GM12874 (cell line): ENCODE data around the gene PCBP3.

Source experiments
- TF ChIP-seq, protein P1 (sequence below): IDR thresholded peaks from 2 replicates; pipeline ENCODE4 v1.5.1; 2011; ENCODE audit warnings: low read depth, mild to moderate bottlenecking, control low read depth, low read length, moderate library complexity; ENCODE audit not compliant: insufficient read depth

The PCBP3 gene

DNA sequence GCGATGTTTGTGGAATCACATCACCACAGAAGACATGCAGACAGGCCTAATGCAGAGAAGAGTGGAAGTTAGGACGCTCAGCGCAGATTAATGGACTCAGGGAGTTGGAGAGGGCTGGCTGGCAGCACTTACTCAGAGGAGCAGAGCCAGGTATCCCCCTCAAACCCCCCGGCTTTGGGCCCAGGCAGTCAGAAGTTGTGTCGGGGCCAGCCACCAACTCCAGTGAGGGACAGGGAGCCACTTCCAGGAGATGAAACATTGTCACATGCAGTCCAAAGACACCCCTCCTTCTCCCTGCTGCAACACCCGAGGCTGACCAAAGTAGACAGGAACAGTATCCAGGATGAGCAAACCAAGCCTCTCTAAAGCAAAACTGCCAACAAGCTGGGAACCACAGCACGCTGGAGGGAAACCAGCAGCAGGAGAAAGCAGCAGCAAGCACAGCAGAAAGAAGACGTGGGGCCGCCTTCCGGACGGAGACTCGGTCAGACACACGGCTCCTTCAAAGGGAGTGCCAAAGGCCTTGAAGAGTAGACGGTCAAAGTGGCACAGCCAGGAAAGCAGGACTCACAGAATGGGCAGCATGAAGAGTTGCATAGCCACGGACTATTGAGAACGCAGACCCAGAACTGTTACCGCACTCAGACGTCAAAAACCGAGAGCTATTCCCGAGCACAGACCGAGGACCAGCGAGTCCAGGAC, 149.3 kb downstream of the PCBP3 start:
- TF ChIP-seq, protein P1, sequence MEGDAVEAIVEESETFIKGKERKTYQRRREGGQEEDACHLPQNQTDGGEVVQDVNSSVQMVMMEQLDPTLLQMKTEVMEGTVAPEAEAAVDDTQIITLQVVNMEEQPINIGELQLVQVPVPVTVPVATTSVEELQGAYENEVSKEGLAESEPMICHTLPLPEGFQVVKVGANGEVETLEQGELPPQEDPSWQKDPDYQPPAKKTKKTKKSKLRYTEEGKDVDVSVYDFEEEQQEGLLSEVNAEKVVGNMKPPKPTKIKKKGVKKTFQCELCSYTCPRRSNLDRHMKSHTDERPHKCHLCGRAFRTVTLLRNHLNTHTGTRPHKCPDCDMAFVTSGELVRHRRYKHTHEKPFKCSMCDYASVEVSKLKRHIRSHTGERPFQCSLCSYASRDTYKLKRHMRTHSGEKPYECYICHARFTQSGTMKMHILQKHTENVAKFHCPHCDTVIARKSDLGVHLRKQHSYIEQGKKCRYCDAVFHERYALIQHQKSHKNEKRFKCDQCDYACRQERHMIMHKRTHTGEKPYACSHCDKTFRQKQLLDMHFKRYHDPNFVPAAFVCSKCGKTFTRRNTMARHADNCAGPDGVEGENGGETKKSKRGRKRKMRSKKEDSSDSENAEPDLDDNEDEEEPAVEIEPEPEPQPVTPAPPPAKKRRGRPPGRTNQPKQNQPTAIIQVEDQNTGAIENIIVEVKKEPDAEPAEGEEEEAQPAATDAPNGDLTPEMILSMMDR, result no peak

DNA sequence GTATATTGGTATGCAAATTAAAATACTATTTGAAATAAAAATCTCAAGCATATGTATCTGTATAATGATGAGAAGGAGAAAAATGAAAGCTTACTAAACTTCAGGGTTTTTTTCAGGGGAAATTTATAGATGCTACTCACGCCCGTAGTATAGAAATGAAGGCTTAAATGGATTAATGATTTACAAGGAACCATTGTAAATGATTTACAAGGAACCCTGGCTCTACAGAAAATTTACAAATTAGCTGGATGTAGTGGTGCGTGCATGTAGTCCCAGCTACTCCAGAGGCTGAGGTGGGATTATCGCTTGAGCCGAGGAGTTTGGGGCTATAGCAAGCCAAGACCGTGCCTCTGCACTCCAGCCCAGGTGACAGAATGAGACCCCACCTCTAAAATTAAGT, 150.5 kb downstream of the PCBP3 start:
- TF ChIP-seq, protein P1, result no peak

DNA sequence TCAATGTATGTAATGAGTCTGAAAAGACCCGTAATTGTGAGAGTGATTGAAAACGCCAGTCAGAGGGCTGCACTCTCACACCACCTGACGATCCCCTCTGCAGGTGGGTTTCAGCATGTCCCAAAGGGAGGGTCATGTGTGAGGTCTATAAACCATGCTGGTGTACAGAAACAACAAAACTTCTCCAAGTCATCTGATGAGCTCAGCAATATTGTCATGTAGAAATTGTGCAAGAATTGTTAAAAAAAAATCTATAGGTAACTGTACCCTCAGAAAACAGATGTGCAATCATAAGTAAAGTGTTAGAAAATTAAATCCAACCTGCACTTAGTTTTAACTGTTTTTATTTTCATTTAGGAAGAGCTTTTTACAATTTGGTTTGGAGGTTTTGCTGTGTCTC, 152.5 kb downstream of the PCBP3 start:
- TF ChIP-seq, protein P1, result no peak

DNA sequence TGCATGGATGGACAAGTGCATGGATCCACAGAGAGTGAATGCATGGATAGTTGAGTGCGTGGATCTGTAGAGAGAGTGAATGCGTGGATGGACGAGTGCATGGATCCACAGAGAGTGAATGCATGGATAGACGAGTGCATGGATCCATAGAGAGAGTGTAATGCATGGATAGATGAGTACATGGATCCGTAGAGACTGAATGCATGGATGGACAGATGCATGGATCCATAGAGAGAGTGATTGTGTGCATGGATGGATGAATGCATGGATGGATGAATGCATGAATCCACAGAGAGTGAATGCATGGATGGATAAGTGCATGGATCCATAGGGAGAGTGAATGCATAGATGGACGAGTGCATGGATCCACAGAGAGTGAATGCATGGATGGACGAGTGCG, 153.8 kb downstream of the PCBP3 start:
- TF ChIP-seq, protein P1, result no peak

DNA sequence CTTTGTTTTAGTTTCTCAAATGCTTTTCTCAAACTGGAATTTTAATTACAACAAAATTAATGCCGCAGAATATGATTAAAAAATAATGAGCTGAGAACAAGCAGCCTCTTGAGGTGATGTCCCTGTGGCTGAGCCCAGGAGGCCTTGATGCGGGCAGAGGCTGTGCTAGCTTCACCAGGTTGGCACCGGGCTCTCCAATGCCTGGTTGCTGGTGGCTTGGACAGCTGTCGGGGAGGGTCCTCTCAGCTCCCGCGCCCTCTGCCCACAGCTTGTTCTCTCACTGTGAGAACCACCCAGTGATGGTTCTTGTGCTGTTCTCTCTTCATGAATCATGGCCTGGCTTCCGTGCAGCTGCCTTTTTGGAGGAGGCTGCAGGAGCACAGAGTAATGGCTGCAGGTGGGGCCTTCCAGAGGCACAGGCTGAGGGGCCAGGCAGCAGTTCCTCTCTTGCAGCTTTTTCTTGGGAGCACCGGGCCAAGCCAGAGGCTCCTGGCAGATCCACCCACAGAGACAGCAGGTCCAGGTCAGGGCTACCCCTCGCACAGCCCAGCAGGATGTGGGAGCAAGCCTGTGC, 156.3 kb downstream of the PCBP3 start:
- TF ChIP-seq, protein P1, result no peak

DNA sequence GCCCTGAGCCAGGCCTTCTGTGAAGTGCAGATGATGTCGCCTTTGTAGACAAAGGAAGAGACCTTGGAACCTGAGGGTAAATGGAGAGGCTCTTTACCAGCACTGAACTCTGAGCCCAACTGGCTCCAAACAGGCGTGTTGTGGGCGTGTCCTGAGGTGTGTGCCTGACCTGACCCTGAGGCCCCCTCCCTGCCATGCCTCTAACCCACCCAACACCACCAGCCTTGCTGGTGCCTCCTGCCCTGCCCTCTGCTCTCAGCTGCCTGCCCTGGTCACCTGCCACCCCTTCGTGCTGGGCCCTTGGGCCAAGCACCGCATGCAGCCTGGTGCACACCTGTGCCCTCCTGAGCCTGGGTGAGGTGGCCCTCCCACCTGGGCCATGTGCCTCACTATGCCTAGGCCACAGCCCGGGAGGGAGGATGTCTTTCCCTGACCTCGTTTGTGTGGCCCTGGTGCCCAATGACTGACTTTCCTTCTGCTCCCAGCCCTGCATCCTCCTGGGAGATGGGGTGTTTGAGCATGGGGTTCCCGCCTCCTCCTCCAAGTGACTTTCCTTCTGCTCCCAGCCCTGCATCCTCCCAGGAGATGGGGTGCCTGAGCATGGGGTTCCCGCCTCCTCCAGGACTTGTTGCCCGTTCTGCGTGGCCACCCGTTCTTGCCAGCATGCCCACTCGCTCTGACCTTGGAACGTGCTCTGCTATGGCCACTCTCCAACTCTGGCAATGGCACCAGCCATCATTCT, 157.0 kb downstream of the PCBP3 start:
- TF ChIP-seq, protein P1, result no peak

DNA sequence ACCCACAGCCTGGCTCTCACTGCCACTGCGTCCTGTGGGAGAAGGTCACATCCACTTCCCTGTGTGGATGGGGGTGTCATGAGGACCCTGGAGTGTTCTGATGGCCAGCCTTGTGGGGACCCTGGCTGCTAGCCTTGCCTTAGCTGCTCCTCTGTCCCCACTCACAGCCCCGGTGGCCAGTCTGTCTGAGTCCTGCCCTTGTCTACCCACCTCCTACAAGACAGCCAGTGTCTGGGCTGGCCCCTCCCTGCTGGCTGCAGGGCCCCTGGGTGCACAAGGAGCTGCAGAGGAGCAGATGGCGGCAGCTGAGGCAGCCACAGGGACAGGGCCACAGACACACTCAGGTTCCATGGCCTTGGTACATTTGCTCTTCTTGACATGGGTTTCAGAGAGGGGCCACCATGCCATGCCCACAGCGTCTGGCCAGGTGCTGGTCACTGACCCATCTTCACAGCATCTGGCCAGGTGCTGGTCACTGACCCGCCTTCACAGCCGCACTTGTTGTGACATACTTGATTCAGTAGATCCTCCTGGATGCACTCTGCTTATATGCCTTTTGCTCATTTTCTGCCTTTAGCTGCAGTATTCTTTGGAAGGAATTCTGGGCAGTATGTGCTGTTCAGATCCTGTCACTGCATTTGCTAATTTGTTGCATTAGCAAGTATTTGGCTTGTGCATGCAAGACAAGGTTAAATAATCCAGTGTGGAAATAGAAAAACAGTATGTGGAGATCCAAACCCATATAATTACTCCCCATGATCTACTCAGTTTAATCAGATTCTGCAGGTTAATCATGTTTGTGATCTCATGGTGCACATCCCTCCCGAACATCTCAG, 157.8 kb downstream of the PCBP3 start:
- TF ChIP-seq, protein P1, result no peak
